ENCODE measurements around the gene TSC2.

TSC2 gene

GRCh38 chr16:2003827-2004641 lies 43.8 kb upstream of the TSC2 start:
- Histone ChIP-seq H3K27ac (ENCODE audit: insufficient read depth, low read length, poor library complexity, severe bottlenecking) (no peak overlapping the region), H3K4me1 (ENCODE audit: control insufficient read depth, insufficient read depth, low read length, poor library complexity, severe bottlenecking) (peaks cover 27% of the 10 kb centered on the region), H3K9me3 (ENCODE audit: control insufficient read depth, low read length) (no peaks in the 10 kb centered on the region), H3K27me3 (replicated peaks; ENCODE audit: control insufficient read depth, insufficient read depth, low read length, poor library complexity, severe bottlenecking) (no peaks in the 10 kb centered on the region), H3K36me3 (ENCODE audit: control insufficient read depth, insufficient read depth, low read length) (peaks cover 39% of the 10 kb centered on the region), H3K4me3 (ENCODE audit: insufficient read depth, low read depth, low read length, poor library complexity, severe bottlenecking) (no peak overlapping the region)
- peak; percentile 67 to 76 (median 71) for DNase-seq

- H3K4me3 ChIP-seq (ENCODE audit: insufficient read depth, low read depth, low read length, poor library complexity, severe bottlenecking) = no peak overlapping the region
- H3K4me1 ChIP-seq (ENCODE audit: control insufficient read depth, insufficient read depth, low read length, poor library complexity, severe bottlenecking) = peaks cover 29% of the 10 kb centered on the region
- no peak for DNase-seq
- no peak overlapping the region for H3K27ac ChIP-seq (ENCODE audit: insufficient read depth, low read length, poor library complexity, severe bottlenecking)
- H3K27me3 ChIP-seq (replicated peaks; ENCODE audit: control insufficient read depth, insufficient read depth, low read length, poor library complexity, severe bottlenecking) = no peaks in the 10 kb centered on the region
- peaks cover 30% of the 10 kb centered on the region for H3K36me3 ChIP-seq (ENCODE audit: control insufficient read depth, insufficient read depth, low read length)
- no peaks in the 10 kb centered on the region for H3K9me3 ChIP-seq (ENCODE audit: control insufficient read depth, low read length)
Measured at GRCh38 chr16:2004795-2005517, 42.8 kb upstream of the TSC2 start.

- no peak for DNase-seq
- H3K4me3 ChIP-seq (ENCODE audit: insufficient read depth, low read depth, low read length, poor library complexity, severe bottlenecking) = no peak overlapping the region
- H3K4me1 ChIP-seq (ENCODE audit: control insufficient read depth, insufficient read depth, low read length, poor library complexity, severe bottlenecking) = peaks cover 35% of the 10 kb centered on the region
- H3K27me3 ChIP-seq (replicated peaks; ENCODE audit: control insufficient read depth, insufficient read depth, low read length, poor library complexity, severe bottlenecking) = no peaks in the 10 kb centered on the region
- no peak overlapping the region for H3K27ac ChIP-seq (ENCODE audit: insufficient read depth, low read length, poor library complexity, severe bottlenecking)
- H3K9me3 ChIP-seq (ENCODE audit: control insufficient read depth, low read length) = no peaks in the 10 kb centered on the region
- H3K36me3 ChIP-seq (ENCODE audit: control insufficient read depth, insufficient read depth, low read length) = peaks cover 23% of the 10 kb centered on the region
Measured at GRCh38 chr16:2005646-2006045, 42.1 kb upstream of the TSC2 start.

- H3K4me1 ChIP-seq (ENCODE audit: control insufficient read depth, insufficient read depth, low read length, poor library complexity, severe bottlenecking) = peaks cover 35% of the 10 kb centered on the region
- DNase-seq = no peak
Measured at GRCh38 chr16:2006317-2006716, 41.5 kb upstream of the TSC2 start.

GRCh38 chr16:2007081-2007836 lies 40.5 kb upstream of the TSC2 start:
- Histone ChIP-seq H3K4me1 (ENCODE audit: control insufficient read depth, insufficient read depth, low read length, poor library complexity, severe bottlenecking) (peaks cover 35% of the 10 kb centered on the region), H3K27me3 (replicated peaks; ENCODE audit: control insufficient read depth, insufficient read depth, low read length, poor library complexity, severe bottlenecking) (no peaks in the 10 kb centered on the region), H3K36me3 (ENCODE audit: control insufficient read depth, insufficient read depth, low read length) (peaks cover 7% of the 10 kb centered on the region), H3K27ac (ENCODE audit: insufficient read depth, low read length, poor library complexity, severe bottlenecking) (peak overlapping the region; percentile 77), H3K9me3 (ENCODE audit: control insufficient read depth, low read length) (no peaks in the 10 kb centered on the region), H3K4me3 (ENCODE audit: insufficient read depth, low read depth, low read length, poor library complexity, severe bottlenecking) (no peak overlapping the region)
- no peak for DNase-seq

More at GRCh38 chr16:2006317-2006716, 41.5 kb upstream of the TSC2 start:
- H3K4me3 ChIP-seq (ENCODE audit: insufficient read depth, low read depth, low read length, poor library complexity, severe bottlenecking) = no peak overlapping the region
- H3K36me3 ChIP-seq (ENCODE audit: control insufficient read depth, insufficient read depth, low read length) = peaks cover 17% of the 10 kb centered on the region
- no peaks in the 10 kb centered on the region for H3K27me3 ChIP-seq (replicated peaks; ENCODE audit: control insufficient read depth, insufficient read depth, low read length, poor library complexity, severe bottlenecking)
- no peak overlapping the region for H3K27ac ChIP-seq (ENCODE audit: insufficient read depth, low read length, poor library complexity, severe bottlenecking)
- H3K9me3 ChIP-seq (ENCODE audit: control insufficient read depth, low read length) = no peaks in the 10 kb centered on the region

- Histone ChIP-seq H3K36me3 (ENCODE audit: control insufficient read depth, insufficient read depth, low read length) (no peaks in the 10 kb centered on the region), H3K4me3 (ENCODE audit: insufficient read depth, low read depth, low read length, poor library complexity, severe bottlenecking) (no peak overlapping the region), H3K27ac (ENCODE audit: insufficient read depth, low read length, poor library complexity, severe bottlenecking) (peak overlapping the region; percentile 77), H3K27me3 (replicated peaks; ENCODE audit: control insufficient read depth, insufficient read depth, low read length, poor library complexity, severe bottlenecking) (no peaks in the 10 kb centered on the region), H3K9me3 (ENCODE audit: control insufficient read depth, low read length) (no peaks in the 10 kb centered on the region), H3K4me1 (ENCODE audit: control insufficient read depth, insufficient read depth, low read length, poor library complexity, severe bottlenecking) (peaks cover 35% of the 10 kb centered on the region)
- DNase-seq = peak in 1 of 3 donors; percentile 16
Measured at GRCh38 chr16:2008009-2008526, 39.7 kb upstream of the TSC2 start.

- Histone ChIP-seq H3K9me3 (ENCODE audit: control insufficient read depth, low read length) (no peaks in the 10 kb centered on the region), H3K36me3 (ENCODE audit: control insufficient read depth, insufficient read depth, low read length) (no peaks in the 10 kb centered on the region), H3K27ac (ENCODE audit: insufficient read depth, low read length, poor library complexity, severe bottlenecking) (peak overlapping the region; percentile 77), H3K4me1 (ENCODE audit: control insufficient read depth, insufficient read depth, low read length, poor library complexity, severe bottlenecking) (peaks cover 35% of the 10 kb centered on the region), H3K27me3 (replicated peaks; ENCODE audit: control insufficient read depth, insufficient read depth, low read length, poor library complexity, severe bottlenecking) (no peaks in the 10 kb centered on the region), H3K4me3 (ENCODE audit: insufficient read depth, low read depth, low read length, poor library complexity, severe bottlenecking) (peak overlapping the region; percentile 69)
- no peak for DNase-seq
Measured at GRCh38 chr16:2008631-2009163, 39.1 kb upstream of the TSC2 start.

- Histone ChIP-seq H3K27ac (ENCODE audit: insufficient read depth, low read length, poor library complexity, severe bottlenecking) (peak overlapping the region; percentile 77), H3K36me3 (ENCODE audit: control insufficient read depth, insufficient read depth, low read length) (no peaks in the 10 kb centered on the region), H3K27me3 (replicated peaks; ENCODE audit: control insufficient read depth, insufficient read depth, low read length, poor library complexity, severe bottlenecking) (no peaks in the 10 kb centered on the region), H3K9me3 (ENCODE audit: control insufficient read depth, low read length) (no peaks in the 10 kb centered on the region), H3K4me1 (ENCODE audit: control insufficient read depth, insufficient read depth, low read length, poor library complexity, severe bottlenecking) (peaks cover 31% of the 10 kb centered on the region), H3K4me3 (ENCODE audit: insufficient read depth, low read depth, low read length, poor library complexity, severe bottlenecking) (peak overlapping the region; percentile 69)
- DNase-seq = no peak
Measured at GRCh38 chr16:2009164-2009711, 38.5 kb upstream of the TSC2 start.

GRCh38 chr16:2009791-2010510 lies 37.8 kb upstream of the TSC2 start, which contains the start of gene ZNF598:
ZNF598 (minus strand) TSS chr16:2009821.
- Histone ChIP-seq H3K4me3 (ENCODE audit: insufficient read depth, low read depth, low read length, poor library complexity, severe bottlenecking) (peak within 1 kb of the TSS; percentile 69), H3K9me3 (ENCODE audit: control insufficient read depth, low read length) (no peaks in the 10 kb centered on the region), H3K27ac (ENCODE audit: insufficient read depth, low read length, poor library complexity, severe bottlenecking) (peak within 1 kb of the TSS; percentile 83), H3K4me1 (ENCODE audit: control insufficient read depth, insufficient read depth, low read length, poor library complexity, severe bottlenecking) (peaks cover 29% of the 10 kb centered on the region), H3K36me3 (ENCODE audit: control insufficient read depth, insufficient read depth, low read length) (no peaks in the 10 kb centered on the region), H3K27me3 (replicated peaks; ENCODE audit: control insufficient read depth, insufficient read depth, low read length, poor library complexity, severe bottlenecking) (no peaks in the 10 kb centered on the region)
- peak; percentile 59 to 75 (median 63) for DNase-seq

All from effector memory CD4-positive, alpha-beta T cell (primary cell).